Measurements from ENCODE around the gene C21orf58.

The C21orf58 gene

DNA sequence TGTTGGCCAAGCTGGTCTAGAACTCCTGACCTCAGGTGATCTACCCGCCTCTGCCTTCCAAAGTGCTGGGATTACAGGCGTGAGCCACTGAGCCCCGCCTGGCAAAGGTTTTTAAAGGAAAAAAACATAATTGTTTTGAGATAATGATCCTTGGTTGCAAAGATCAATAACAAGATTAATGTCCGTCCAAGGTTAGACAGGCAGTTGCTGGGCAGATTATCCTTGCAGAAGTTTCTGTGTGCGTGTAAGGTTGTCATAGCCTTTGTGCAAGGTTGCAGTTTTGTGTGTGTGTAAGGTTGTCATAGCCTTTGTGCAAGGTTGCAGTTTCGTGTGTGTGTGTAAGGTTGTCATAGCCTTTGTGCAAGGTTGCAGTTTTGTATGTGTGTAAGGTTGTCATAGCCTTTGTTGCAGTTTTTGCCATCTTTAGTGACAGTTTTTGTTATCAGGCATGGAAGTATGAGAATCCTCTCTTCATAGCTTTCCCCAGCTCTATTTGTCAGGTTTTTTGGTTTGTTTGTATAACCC, 34.0 kb downstream of the C21orf58 start:
- DNase-seq = no peak

DNA sequence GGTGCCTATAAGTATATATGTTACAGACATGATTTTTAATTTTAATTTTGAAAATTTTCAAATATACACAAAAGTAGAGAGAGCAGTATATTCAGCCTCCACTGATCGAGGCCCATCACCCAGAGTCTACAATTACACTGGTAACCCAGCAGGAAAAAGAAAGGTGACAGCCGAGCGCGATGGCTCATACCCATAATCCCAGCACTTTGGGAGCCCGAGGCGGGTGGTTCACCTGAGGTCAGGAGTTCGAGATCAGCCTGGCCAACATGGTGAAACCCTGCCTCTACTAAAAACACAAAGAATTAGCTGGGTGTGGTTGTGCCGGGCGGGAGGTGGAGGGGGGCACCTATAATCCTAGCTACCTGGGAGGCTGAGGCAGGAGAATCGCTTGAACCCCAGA, 36.1 kb downstream of the C21orf58 start:
- no peak for DNase-seq

DNA sequence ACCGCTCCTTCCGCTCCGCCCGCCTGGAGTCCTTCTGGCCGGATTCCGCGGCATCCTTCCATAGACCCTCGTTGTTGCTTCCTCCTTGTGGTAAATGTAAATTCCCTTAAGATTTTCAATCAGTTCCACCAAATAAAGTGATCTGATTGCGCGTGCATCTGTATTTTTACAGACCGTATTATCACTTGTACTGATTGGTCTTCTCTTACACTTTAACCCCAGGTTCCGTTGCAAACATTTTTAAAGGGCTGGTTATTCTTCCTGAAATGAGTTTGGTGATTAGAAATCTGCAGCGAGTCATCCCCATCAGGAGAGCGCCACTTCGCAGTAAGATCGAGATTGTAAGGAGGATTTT, 37.0 kb downstream of the C21orf58 start:
- no peak for DNase-seq

DNA sequence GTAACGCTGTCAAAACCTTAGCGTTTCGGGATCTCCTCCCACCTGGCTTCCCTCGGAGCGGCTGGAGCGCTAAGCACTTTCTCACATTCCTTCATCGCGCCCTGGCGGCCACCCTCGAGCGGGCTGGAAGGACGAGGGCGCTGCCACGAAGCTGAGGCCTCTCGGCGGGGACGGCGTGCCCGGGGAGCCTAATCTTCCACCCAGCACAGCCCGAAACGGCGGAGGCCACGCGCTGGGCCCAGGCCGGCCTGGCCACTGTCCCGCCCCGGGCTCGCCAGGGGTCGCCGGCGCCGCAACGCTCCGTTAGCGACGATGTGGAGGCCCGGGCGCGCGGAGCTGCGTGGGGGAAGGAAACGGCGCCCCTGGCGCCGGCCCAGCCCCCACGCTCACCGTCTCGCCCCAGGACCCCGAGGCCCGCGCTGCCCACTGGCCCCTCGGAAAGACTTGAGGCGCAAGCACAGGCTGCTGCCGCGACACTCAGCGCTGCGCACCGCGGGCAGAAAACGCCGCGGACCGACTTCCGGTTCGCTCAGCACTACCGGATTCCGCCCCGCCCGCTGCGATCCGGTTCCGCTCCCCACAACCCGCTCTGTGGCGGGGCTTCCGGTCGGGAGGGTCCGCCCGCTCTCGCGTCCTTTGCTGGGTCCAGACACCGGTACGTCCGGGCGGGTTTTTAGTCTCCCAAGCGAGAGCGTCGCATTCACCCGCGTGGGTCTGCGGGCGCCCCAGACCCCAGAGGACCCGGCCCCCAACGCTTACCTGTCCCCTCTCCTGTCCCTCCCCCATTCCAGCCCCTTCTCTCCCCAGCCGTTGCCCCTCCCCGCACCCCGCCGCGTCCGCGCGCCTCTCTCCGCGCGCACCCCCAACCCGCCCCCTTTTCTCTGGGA, 37.7 kb downstream of the C21orf58 start, which contains the start of gene YBEY:
YBEY (plus strand) TSS at position 582 of the 887 bp plus-strand sequence. CDS start 572 bp downstream, outside the sequence.
- DNase-seq = peak; percentile 93

DNA sequence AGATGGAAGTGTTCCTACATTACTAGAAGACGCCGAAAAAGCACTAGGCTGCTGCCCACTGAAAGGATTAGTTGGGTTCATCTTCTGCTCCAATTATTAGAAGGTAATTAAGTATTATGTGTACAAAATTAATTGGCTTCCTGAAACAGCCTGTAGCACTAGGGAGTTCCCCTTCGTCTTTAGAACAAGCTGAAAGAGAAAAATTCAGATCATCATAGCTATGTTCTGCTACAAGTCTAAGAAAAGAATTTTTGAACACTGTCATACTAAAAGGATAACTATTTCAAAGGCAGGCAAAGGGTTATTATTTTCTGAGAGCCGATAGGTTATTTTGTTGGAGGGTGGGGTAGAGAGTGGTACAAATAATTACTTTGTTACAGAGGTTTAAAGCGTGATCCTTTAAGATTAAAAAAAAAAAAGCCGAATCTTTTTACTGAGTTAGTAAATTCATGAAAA, 38.4 kb downstream of the C21orf58 start, which contains the start of gene MCM3AP:
MCM3AP (minus strand) TSS at position 406 of the 456 bp plus-strand sequence; CDS start at position 81, 325 bp downstream.
- DNase-seq = no peak

DNA sequence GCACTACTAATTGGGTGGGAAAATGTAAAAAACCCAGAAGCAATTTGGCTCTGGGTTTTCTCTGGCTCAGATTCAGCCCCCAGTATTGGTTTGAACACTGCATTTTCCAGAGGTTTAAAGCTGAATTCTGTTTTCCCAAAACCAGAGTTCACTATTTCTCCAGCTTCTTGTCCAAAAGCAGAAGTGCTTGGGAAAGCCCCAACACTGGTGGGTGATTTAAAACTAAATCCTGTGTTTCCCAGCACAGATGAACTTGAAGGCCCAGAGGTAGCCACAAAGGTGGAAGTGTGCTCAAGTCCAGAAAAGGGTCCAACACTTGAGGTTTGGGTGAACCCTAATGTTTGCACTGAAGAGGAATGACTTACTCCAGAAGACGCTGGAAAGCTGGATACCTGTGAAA, 38.9 kb downstream of the C21orf58 start:
- no peak for DNase-seq

DNA sequence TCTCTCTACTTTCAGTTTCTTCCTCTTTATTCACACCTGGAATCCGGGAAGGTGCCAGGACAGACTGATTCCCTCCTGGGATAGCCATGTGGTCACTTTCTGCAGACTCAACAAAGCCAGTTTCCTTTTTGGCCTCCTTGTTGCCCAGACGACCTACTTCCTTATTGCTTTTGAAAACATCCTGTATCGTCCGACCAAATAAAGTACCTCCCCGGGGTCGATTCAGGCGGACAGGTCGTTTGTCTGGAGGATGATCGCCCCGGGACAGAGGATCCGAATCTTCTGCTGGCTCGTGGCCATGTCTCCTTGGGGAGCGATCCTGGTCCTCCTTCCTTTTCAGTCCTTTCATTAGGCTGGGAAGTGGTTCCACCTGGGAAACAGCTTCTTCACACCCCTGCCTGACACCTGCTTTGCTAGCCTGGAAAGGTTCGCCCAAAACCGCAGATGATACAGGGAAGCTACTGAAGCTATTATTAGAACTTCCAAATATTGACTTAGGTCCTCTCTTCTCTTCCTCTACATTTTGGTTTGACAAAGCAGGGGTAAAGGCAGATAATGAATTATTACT, 39.5 kb downstream of the C21orf58 start:
- DNase-seq = no peak

DNA sequence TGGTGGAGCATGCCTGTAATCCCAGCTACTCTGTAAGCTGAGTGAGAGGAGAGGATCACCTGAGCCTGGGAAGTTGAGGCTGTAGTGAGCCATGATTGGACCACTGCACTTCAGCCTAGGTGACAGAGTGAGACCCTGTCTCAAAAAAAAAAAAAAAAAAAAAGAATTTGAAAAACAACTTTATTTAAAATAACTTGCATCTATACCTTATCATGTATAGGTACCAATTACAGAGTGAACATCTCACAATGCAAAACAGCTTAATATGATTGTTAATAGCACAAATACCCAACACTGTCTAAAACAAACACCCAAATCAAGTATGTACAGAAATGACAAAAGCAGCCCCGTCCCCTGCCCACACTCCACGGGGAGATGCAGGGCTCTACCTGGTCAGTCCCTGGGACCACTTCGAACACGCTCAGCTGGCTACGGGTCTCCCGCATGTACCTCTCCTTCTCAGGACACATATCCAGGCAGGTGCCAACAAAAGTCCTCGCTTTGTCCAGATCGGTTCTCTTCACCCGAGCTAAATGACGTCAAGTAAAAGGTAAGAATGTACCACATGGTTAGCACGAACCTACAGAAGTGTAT, 48.8 kb downstream of the C21orf58 start:
- no peak for DNase-seq

DNA sequence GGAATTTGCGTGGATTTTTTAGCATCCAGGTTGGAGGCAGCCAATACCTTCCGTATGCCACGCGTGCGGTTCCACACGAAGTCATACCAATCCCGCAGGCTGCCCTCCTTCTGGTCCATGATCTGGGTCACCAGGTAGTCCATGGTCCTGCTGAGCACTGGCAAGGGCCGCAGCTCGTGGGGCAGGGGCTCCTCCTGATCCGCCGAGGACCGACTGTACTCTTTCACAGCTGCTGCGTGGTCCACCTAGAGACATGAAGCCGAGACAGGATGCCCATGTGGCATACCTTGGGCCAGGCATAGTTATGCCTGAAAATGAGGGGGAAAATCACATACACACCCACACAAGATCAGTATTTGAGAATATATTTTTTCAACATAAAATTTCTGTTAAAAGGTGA, 50.3 kb downstream of the C21orf58 start:
- DNase-seq = no peak

DNA sequence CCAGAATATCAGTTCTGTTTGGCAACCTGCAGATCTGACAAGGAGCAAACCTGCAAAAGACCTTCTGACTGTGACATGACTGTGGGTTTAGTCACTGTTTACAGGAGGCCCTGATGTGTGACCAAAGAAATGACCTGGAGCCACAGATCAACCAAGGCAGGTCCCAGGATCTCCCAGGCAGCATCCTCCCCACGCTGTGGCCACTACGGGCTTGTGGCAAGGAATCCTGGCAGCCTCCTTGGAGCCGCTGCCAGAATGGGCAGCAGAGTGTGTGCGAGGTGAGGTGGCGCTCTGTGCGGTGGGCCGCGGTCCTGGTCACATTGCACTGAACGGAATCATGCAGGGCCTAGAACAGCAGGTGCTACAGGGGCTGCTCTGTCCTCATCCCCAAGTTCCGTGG, 54.2 kb downstream of the C21orf58 start:
- no peak for DNase-seq

DNA sequence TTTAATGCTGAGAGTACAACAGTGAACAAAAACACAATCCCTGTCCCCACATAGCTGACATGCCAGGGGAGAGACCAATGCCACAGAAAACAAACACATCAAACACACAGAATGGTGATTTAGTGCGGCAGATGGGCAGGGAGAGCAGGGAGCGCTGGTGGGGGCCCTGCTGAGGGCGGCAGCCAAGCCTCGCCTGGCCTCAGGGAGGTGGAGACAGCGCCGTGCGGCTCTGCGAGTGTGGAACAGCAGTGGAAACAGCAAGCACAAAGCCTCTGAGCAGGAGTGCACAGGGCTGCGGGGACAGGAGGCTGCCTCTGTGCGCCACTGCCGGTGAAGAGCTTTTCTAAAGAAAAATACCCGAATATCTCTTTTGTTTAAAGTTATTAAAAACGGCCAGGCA, 55.3 kb downstream of the C21orf58 start:
- no peak for DNase-seq

DNA sequence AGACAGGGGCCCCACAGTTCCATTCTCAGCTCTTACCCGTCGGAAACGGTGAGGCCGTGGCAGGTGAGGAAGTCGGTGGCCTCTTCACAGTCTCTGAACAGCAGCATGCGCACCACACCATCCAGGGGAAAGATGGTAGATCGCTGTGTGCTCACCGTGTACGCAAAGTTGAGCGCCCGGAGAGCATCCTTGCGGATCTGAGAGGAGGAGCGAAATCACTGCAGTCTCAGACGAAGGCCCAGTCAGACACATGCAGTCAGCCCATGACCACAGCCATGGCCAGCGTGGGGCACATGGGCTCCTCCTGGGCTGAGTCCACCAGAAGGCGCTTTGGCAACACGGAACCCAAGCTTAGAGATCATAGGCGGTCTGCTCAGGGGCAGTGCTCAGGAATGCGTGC, 56.7 kb downstream of the C21orf58 start:
- no peak for DNase-seq

DNA sequence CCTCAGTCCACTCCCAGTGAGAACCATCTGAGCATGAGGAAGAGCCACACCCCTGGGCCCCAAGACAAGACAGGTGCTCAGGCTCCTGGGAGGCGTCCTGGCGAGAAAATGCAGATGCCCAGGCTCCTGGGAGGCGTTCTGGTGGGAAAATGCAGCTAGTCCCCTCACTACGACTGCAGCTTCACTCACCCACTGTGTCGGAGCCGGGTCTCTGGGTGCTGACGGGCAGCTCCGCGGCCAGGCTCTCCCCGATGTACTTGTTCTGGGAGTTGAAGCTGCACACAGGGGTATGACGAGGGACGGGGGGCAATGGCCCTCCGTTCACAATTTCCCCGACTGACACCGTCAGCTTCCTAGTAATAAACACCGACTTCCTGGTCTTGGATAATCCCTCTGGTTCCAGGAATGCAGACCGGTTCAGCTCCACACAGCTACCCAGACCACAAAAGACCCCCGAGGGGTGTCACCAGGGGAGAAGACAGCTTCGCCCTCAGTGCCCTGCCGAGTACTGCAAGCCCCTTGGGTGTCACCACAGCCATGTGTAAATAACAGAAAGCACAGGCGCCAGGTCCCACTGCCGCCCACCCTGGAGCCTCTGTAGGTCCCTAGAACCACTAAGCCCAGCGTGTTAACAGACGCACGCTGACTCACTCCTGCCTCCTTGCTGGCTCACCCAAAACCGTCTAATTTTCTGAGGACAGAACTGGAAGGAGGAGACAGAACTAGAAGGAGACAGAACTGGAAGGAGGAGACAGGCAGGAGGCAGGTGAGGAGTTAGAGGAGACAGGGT, 57.7 kb downstream of the C21orf58 start:
- DNase-seq = no peak

DNA sequence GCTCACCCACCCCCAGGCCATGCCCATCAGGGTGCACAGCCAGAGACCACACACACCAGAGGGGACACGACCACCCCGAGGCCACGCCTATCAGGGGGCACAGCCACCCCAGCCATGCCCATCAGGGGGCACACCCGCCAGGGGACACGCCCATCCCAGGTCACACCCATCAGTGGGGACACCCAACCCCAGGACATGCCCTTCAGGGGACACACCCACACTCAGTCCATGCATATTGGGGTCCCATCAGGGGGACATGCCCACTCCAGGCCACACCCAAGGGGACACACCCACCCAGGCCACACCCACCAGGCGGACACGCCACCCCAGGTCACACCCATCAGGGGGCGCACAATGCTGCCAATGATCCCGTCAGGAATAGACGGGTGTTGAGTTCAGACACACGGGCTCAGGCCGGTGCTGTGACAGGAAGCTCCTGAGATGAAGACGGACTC, 59.0 kb downstream of the C21orf58 start:
- DNase-seq = no peak

DNA sequence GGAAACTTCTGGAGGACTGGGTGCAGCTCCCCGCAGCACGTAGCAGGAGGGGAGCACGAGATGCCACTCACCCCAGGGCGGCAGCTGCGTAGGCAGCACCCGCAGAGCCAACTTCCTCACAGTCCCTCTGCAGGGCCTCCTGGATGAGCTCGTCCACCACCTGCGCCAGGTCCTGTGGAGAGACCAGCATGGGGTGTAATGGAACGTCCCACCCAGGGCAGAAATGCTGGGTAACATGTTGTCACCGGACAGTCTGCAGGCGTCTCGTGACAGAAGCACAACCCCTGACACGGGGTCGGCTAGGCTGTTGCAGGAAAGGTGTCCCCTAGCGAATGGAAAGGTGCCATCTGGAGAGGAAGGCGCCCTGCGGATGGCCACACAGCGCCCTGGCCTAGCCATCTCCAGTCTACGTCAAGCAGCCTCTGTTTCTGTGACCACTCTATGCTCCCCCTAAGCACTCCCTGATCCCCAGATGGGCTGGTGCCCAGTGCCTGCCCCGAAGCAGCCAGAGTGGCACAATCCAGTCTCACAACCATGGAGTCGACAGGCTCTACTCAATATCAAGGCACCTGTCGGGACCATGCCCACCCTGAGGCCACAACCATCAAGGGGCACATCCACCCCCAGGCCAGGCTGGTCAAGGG, 59.5 kb downstream of the C21orf58 start:
- DNase-seq = no peak

DNA sequence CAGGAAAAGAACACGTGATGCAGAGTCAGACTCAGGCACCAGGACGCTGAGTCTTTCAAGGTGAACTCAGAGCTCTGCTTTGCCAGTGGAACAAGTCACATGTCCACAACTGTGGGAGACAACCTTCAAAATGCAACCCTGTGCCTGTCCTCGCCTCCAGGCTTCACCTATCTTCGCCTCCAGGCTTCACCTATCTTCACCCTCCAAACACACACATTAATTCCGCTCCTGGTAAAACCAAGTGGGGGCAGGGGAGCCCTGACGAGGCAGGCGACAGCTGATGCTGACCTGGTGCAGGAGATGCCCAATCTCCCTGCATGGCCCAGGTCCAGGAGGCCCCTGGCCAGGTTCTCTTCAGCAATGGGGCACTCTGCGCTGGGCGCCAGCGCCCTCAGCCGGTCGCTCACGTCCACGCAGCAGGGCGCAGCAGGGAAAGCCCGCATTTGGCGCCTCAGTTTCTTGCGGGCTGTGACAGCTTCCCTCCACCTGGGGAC, 67.1 kb downstream of the C21orf58 start:
- no peak for DNase-seq

DNA sequence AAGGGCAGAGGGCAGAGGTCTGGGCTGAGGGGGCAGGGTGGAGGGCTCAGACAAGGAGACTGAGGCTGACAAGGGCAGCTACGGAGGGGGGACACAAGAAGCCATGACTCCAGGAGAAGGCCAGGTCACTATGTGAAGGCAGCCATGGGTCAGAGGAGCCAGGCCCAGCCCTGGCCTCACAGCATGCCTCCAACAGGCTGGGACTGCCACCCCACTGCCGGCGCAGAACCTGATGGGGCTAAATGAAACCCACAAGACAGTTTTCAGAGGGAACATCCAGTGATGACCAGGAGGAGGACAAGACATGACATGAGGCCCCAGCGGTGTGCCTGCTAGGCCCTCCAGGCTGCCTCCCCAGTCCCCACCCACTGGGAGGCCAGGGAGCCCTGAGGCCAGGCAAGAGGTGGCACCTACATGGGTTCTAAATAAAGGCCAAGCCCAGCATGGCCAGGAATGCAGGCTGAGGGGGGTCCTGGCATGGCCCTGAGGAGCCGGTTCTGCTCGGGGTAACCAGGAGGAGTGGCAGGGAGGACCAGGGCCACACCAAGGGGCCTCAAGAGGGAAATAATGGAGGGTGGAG, 67.8 kb downstream of the C21orf58 start:
- DNase-seq = no peak

DNA sequence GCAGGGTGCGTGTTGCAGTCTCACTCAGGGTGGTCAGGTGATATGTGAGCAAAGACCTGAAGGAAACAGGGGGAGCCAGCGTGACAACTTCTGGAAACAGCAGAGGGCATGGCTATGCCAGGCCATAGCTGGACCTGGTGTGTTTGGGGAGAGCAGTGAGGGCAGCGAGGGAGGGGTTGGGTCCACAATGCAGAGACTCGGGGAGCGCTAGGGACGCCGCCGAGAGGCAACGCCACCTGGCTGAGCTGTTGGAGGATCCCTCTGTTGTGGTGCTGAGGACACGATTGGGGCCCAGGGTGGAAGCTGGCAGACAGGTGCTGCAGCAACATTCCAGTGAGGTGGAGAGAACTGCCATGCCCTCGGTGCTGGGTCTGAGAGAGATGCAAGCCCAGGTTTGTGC, 68.5 kb downstream of the C21orf58 start:
- no peak for DNase-seq

DNA sequence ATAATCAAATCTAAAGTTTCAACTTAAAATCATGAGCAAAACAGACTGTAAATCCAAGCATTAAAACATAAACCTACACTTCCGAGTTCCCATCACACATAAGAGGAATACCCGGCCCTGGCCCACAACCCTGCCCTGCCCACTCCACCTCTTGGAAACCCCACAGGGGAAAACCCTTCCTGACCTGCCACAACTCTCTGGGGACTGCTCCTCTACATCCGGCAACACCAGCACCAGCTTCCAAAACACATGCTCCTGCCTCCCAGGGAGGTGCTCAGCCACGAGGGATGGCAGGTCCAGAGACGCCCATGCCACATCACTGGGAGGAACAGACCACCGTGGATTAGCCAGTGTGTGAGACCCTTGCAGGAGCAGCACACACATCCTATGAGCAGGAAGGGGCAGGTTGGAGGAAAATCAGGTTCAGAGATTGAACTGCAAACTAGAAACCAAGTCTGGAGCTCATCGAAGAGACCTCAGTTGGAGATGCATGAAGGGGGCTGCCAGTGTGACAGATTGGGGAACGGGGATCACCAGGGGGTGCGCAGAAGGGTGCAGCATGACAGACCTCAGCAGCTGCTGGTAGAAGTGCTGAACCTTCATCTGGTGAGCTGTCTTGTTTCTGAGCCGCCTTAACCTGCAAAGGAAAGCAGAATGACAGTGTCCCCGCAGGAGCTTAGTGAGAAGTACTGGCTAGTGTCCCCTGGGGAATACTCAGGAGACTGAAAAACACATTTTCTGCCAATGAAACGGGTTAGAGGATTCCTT, 69.3 kb downstream of the C21orf58 start:
- no peak for DNase-seq

DNA sequence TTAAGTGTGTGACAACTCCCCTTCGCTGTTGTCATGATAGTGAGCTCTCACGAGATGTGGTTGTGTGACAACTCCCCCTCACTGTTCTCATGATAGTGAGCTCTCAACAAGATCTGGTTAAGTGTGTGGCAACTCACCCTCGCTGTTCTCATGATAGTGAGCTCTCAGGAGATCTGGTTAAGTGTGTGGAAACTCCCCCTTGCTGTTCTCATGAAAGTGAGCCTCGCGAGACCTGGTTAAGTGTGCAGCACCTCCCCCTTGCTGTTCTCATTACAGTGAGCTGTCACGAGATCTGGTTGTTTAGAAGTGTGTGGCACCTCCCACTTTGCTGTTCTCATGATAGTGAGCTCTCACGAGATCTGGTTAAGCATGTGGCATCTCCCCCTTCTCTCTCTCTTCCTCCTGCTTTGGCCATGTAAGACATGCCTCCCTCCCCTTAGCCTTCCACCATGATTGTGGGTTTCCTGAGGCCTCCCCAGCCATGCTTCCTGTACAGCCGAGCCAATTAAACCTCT, 70.0 kb downstream of the C21orf58 start:
- DNase-seq = no peak

DNA sequence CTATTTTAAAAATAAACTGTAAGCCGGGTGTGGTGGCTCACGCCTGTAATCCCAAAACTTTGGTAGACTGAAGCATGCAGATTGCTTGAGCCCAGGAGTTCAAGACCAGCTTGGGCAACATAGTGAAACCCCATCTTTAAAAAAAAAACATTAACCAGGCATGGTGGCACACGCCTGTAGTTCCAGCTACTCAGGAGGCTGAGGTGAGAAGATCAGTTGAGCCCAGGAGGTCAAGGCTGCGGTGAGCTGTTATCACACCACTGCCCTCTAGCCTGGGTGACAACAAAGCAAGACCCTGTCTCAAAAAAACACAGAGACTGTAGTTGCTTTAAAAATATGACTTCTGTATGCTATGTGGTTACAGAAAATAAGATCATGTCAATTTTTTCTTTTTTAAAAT, 70.8 kb downstream of the C21orf58 start:
- no peak for DNase-seq

All from NCI-H1092 treated with DMSO at 0.1 percent for 48 hours (cell line).